VCaP (cell line): ENCODE results near the gene ABHD6.

ENCODE experiments used
- H3K27ac ChIP-seq: fragments of 450-650 bp; 2 replicates; pipeline ENCODE4 v1.5.1; 2017
- CTCF ChIP-seq: fragments of 450-650 bp; conservative IDR thresholded peaks from 2 replicates; pipeline ENCODE4 v1.5.1; 2017; ENCODE audit warnings: mild to moderate bottlenecking, moderate library complexity

ABHD6 gene

GRCh38 chr3:58202917-58203360 is 34.7 kb upstream of the ABHD6 start:
- no peak overlapping the region for H3K27ac ChIP-seq
- TF ChIP-seq CTCF: no peak

GRCh38 chr3:58203541-58203940 is 34.1 kb upstream of the ABHD6 start:
- no peak overlapping the region for H3K27ac ChIP-seq
- no peak for TF ChIP-seq CTCF

GRCh38 chr3:58204720-58205119 is 32.9 kb upstream of the ABHD6 start:
- TF ChIP-seq CTCF: no peak
- no peak overlapping the region for H3K27ac ChIP-seq

GRCh38 chr3:58205981-58206380 is 31.6 kb upstream of the ABHD6 start:
- H3K27ac ChIP-seq: no peak overlapping the region
- no peak for TF ChIP-seq CTCF

- no peak for TF ChIP-seq CTCF
- no peak overlapping the region for H3K27ac ChIP-seq
Observed at GRCh38 chr3:58206406-58207011, 31.1 kb upstream of the ABHD6 start.

- H3K27ac ChIP-seq: no peak overlapping the region
- TF ChIP-seq CTCF: no peak
Observed at GRCh38 chr3:58207954-58208353, 29.6 kb upstream of the ABHD6 start.

- H3K27ac ChIP-seq: peak overlapping the region; percentile 42; the same call in 1 of the 2 replicates
- no peak for TF ChIP-seq CTCF
Observed at GRCh38 chr3:58209933-58210332, 27.7 kb upstream of the ABHD6 start.
